Parathyroid adenoma (tissue), 2 donors: Measurements from ENCODE around the gene SNHG17.
"Not testable (repeated sequence)": the region's sequence is repeated elsewhere in the genome, so short reads cannot be mapped to it uniquely, and the experiment has no call there.

ENCODE experiments used
- H2AFZ ChIP-seq: fragments of 300-600 bp; sonication (generic); one replicate; pipeline ENCODE4 v1.7.0; 2017; ENCODE audit warnings: antibody characterized with exemption, mild to moderate bottlenecking
- H3K27ac ChIP-seq: fragments of 300-600 bp; sonication (generic); one replicate; pipeline ENCODE4 v1.7.0; 2017
- H3K27me3 ChIP-seq: fragments of 300-600 bp; sonication (generic); one replicate; pipeline ENCODE4 v1.7.0; 2017; ENCODE audit warnings: low read length; ENCODE audit not compliant: control insufficient read depth, insufficient read depth
- H3K36me3 ChIP-seq: fragments of 300-600 bp; sonication (generic); one replicate; pipeline ENCODE4 v1.7.0; 2017; ENCODE audit warnings: low read length; ENCODE audit not compliant: control insufficient read depth, insufficient read depth
- H3K4me1 ChIP-seq: fragments of 300-600 bp; sonication (generic); one replicate; pipeline ENCODE4 v1.7.0; 2017; ENCODE audit warnings: control low read depth
- H3K4me2 ChIP-seq: fragments of 300-600 bp; sonication (generic); one replicate; pipeline ENCODE4 v1.7.0; 2017; ENCODE audit warnings: low read length
- H3K4me3 ChIP-seq: fragments of 300-600 bp; sonication (generic); one replicate; pipeline ENCODE4 v1.7.0; 2017; ENCODE audit warnings: low read depth, low read length
- H3K79me2 ChIP-seq: fragments of 300-600 bp; sonication (generic); one replicate; pipeline ENCODE4 v1.7.0; 2017; ENCODE audit warnings: control low read depth
- H3K9ac ChIP-seq: fragments of 300-600 bp; sonication (generic); one replicate; pipeline ENCODE4 v1.7.0; 2017; ENCODE audit warnings: mild to moderate bottlenecking
- H3K9me3 ChIP-seq: fragments of 300-600 bp; sonication (generic); one replicate; pipeline ENCODE4 v1.7.0; 2017; ENCODE audit warnings: low read length; ENCODE audit not compliant: control insufficient read depth
- CTCF ChIP-seq: fragments of 300-600 bp; sonication (generic); IDR thresholded peaks from one replicate; pipeline ENCODE4 v1.7.0; 2017; ENCODE audit warnings: antibody characterized with exemption, mild to moderate bottlenecking
- donor health status: primary hyperparathyroidism.

The SNHG17 gene

GRCh38 chr20:38387953-38388352 lies 47.2 kb downstream of the SNHG17 start:
- Histone ChIP-seq H3K9ac (no peak overlapping the region), H3K4me3 (no peak overlapping the region), H3K4me2 (no peak overlapping the region), H3K36me3 (no peaks in the 10 kb centered on the region), H3K27ac (no peak overlapping the region), H3K79me2 (no peaks in the 10 kb centered on the region), H3K9me3 (no peaks in the 10 kb centered on the region), H3K4me1 (no peaks in the 10 kb centered on the region), H2AFZ (no peak overlapping the region), H3K27me3 (no peaks in the 10 kb centered on the region)
- TF ChIP-seq CTCF, result no peak

GRCh38 chr20:38386851-38387250 lies 48.3 kb downstream of the SNHG17 start:
- no peaks in the 10 kb centered on the region for H3K9me3 ChIP-seq
- no peak overlapping the region for H3K9ac ChIP-seq

GRCh38 chr20:38386004-38386403 lies 49.1 kb downstream of the SNHG17 start:
- TF ChIP-seq CTCF, result no peak
- Histone ChIP-seq H3K27ac (no peak overlapping the region), H3K79me2 (no peaks in the 10 kb centered on the region), H3K27me3 (no peaks in the 10 kb centered on the region), H2AFZ (no peak overlapping the region), H3K36me3 (no peaks in the 10 kb centered on the region), H3K4me1 (no peaks in the 10 kb centered on the region), H3K9ac (no peak overlapping the region), H3K4me3 (no peak overlapping the region), H3K9me3 (no peaks in the 10 kb centered on the region), H3K4me2 (no peak overlapping the region)

More at GRCh38 chr20:38386851-38387250, 48.3 kb downstream of the SNHG17 start:
- no peaks in the 10 kb centered on the region for H3K27me3 ChIP-seq
- no peak overlapping the region for H2AFZ ChIP-seq
- no peak overlapping the region for H3K27ac ChIP-seq
- no peaks in the 10 kb centered on the region for H3K4me1 ChIP-seq
- no peaks in the 10 kb centered on the region for H3K79me2 ChIP-seq
- H3K4me3 ChIP-seq, result no peak overlapping the region
- no peak overlapping the region for H3K4me2 ChIP-seq
- no peak for TF ChIP-seq CTCF
- no peaks in the 10 kb centered on the region for H3K36me3 ChIP-seq

- H3K27ac ChIP-seq, result no peak overlapping the region
- no peaks in the 10 kb centered on the region for H3K79me2 ChIP-seq
- H3K36me3 ChIP-seq, result no peaks in the 10 kb centered on the region
- no peak overlapping the region for H2AFZ ChIP-seq
- no peaks in the 10 kb centered on the region for H3K27me3 ChIP-seq
- no peak for TF ChIP-seq CTCF
- H3K4me1 ChIP-seq, result no peaks in the 10 kb centered on the region
- no peaks in the 10 kb centered on the region for H3K9me3 ChIP-seq
- no peak overlapping the region for H3K4me2 ChIP-seq
- H3K9ac ChIP-seq, result no peak overlapping the region
- no peak overlapping the region for H3K4me3 ChIP-seq
These were observed 52.0 kb downstream of the SNHG17 start for GRCh38 chr20:38383147-38383546.

GRCh38 chr20:38377838-38378237 lies 57.3 kb downstream of the SNHG17 start:
- H3K27me3 ChIP-seq, H3K4me2 ChIP-seq, H2AFZ ChIP-seq, H3K4me3 ChIP-seq, H3K4me1 ChIP-seq, H3K36me3 ChIP-seq, H3K79me2 ChIP-seq, H3K9ac ChIP-seq, H3K27ac ChIP-seq, H3K9me3 ChIP-seq: not testable (repeated sequence)
